SK-N-SH (cell line): Measurements from ENCODE around the gene TMEM132D. TPM values are rescaled to one million over a fixed set of nuclear protein-coding genes. Genes with fewer than 3 reads are reported as not detected.

ENCODE experiments used
- CTCF ChIA-PET: fragments of 300-600, 350-600 bp; formaldehyde crosslinking; extraction: SDS; loops from one replicate; lab custom pipeline; 2021; lab: Yijun Ruan, JAX
- POLR2A ChIA-PET: fragments of 350-600 bp; sonication (Branson Sonifier 250); formaldehyde crosslinking; extraction: SDS; loops from one replicate; lab custom pipeline; 2020; ENCODE audit warnings: antibody characterized with exemption, inconsistent platforms; lab: Yijun Ruan, JAX
- DNase-seq: peaks from one replicate; pipeline ENCODE4 v3.0.0; 2012
- H2AFZ ChIP-seq: fragments of 200-600 bp; sonication (generic); 2 replicates; pipeline ENCODE4 v1.8.1; 2016; ENCODE audit warnings: antibody characterized with exemption, mild to moderate bottlenecking, low read depth
- H3F3A ChIP-seq: fragments of 200-600 bp; sonication (generic); replicated peaks from 2 replicates; pipeline ENCODE3; 2016; ENCODE audit warnings: antibody characterized with exemption, mild to moderate bottlenecking; ENCODE audit not compliant: insufficient read depth
- H3K27ac ChIP-seq, 2 experiments: fragments of 200-500 bp in 1 of 2; fragments of 200-600 bp in 1 of 2; sonication (Bioruptor generic) in 1 of 2; sonication (generic), shearing (Covaris generic) in 1 of 2; 2 replicates each; pipeline versions ENCODE4 v1.5.1 to v1.6.1; 2014 to 2016; ENCODE audit warnings: low read depth in 2 of 2, inconsistent platforms in 1 of 2, low read length in 1 of 2, mild to moderate bottlenecking in 1 of 2, mixed read lengths in 1 of 2
- H3K27me3 ChIP-seq: fragments of 200-600 bp; sonication (generic), shearing (Covaris generic); 2 replicates; pipeline ENCODE4 v1.6.1; 2016; ENCODE audit warnings: mixed run types; ENCODE audit not compliant: insufficient read depth
- H3K36me3 ChIP-seq, 2 experiments: fragments of 200-500 bp in 1 of 2; fragments of 200-600 bp in 1 of 2; sonication (Bioruptor generic) in 1 of 2; sonication (generic) in 1 of 2; replicated peaks in 1 of 2; 2 replicates each; pipeline versions ENCODE3 to v1.5.1; 2014 to 2016; ENCODE audit warnings: low read length in 1 of 2, mild to moderate bottlenecking in 1 of 2; ENCODE audit not compliant: insufficient read depth in 2 of 2, control insufficient read depth in 1 of 2
- H3K4me1 ChIP-seq, 2 experiments: fragments of 200-500 bp in 1 of 2; fragments of 200-600 bp in 1 of 2; sonication (Bioruptor generic) in 1 of 2; sonication (generic), shearing (Covaris generic) in 1 of 2; 2 replicates each; pipeline versions ENCODE4 v1.5.1 to v1.6.1; 2014 to 2016; ENCODE audit warnings: low read depth in 1 of 2, low read length in 1 of 2, mixed run types in 1 of 2; ENCODE audit not compliant: insufficient read depth in 2 of 2, control insufficient read depth in 1 of 2
- H3K4me2 ChIP-seq: fragments of 200-600 bp; sonication (generic), shearing (Covaris generic); 2 replicates; pipeline ENCODE4 v1.6.1; 2017; ENCODE audit warnings: mixed run types
- H3K4me3 ChIP-seq, 2 experiments: fragments of 200-500 bp in 1 of 2; fragments of 200-600 bp in 1 of 2; sonication (Bioruptor generic) in 1 of 2; sonication (generic), shearing (Covaris generic) in 1 of 2; 2 replicates each; pipeline versions ENCODE4 v1.5.1 to v1.8.1; 2014 to 2016; ENCODE audit warnings: low read depth in 2 of 2, inconsistent platforms in 1 of 2, low read length in 1 of 2, mild to moderate bottlenecking in 1 of 2, mixed read lengths in 1 of 2, moderate library complexity in 1 of 2
- H3K79me2 ChIP-seq: fragments of 200-600 bp; sonication (generic); 2 replicates; pipeline ENCODE4 v1.8.1; 2017; ENCODE audit warnings: mild to moderate bottlenecking; ENCODE audit not compliant: insufficient read depth
- H3K9ac ChIP-seq: fragments of 200-600 bp; sonication (generic); 2 replicates; pipeline ENCODE4 v1.6.1; 2017; ENCODE audit warnings: mixed run types
- H3K9me2 ChIP-seq: fragments of 200-600 bp; sonication (generic); 2 replicates; pipeline ENCODE4 v1.6.1; 2017; ENCODE audit warnings: mixed run types
- H3K9me3 ChIP-seq: fragments of 200-600 bp; sonication (generic); 2 replicates; pipeline ENCODE4 v1.6.1; 2017; ENCODE audit warnings: mixed run types, mild to moderate bottlenecking, moderate library complexity
- H4K20me1 ChIP-seq: fragments of 200-600 bp; sonication (generic); 2 replicates; pipeline ENCODE4 v1.6.1; 2017; ENCODE audit warnings: mild to moderate bottlenecking, mixed run types; ENCODE audit not compliant: insufficient read depth
- CHD2 ChIP-seq: fragments of 150-350 bp; IDR thresholded peaks from 2 replicates; pipeline ENCODE4 v1.6.1; 2018; ENCODE audit warnings: low read length; ENCODE audit not compliant: partially characterized antibody
- EP300 ChIP-seq, 2 experiments: IDR thresholded peaks; 2 replicates each; pipeline versions ENCODE4 v1.4.0 to v1.6.1; 2012; ENCODE audit warnings: borderline replicate concordance in 1 of 2, low read depth in 1 of 2, low read length in 1 of 2
- EZH2phosphoT487 ChIP-seq: fragments of 200-600 bp; sonication (generic); IDR thresholded peaks from 2 replicates; pipeline ENCODE4 v1.6.1; 2017; ENCODE audit warnings: low read depth, mixed run types, mild to moderate bottlenecking, antibody characterized with exemption, moderate library complexity, borderline replicate concordance
- FOSL2 ChIP-seq: IDR thresholded peaks from 2 replicates; pipeline ENCODE4 v1.4.0; 2012; ENCODE audit warnings: low read depth, mild to moderate bottlenecking, moderate library complexity, borderline replicate concordance
- FOXM1 ChIP-seq: IDR thresholded peaks from 2 replicates; pipeline ENCODE4 v1.4.0; 2012; ENCODE audit warnings: low read depth, mild to moderate bottlenecking
- GATA2 ChIP-seq: sonication (generic); formaldehyde crosslinking; IDR thresholded peaks from 2 replicates; pipeline ENCODE4 v1.5.0; 2020; ENCODE audit warnings: mild to moderate bottlenecking, missing genetic modification reagents
- PBX3 ChIP-seq: IDR thresholded peaks from 2 replicates; pipeline ENCODE4; 2012
- POLR2AphosphoS5 ChIP-seq: IDR thresholded peaks from 2 replicates; pipeline ENCODE4 v1.6.1; 2012; ENCODE audit warnings: low read depth, low read length
- RAD21 ChIP-seq: IDR thresholded peaks from 2 replicates; pipeline ENCODE4 v1.6.1; 2012; ENCODE audit warnings: mild to moderate bottlenecking, low read length
- RCOR1 ChIP-seq: fragments of 150-350 bp; IDR thresholded peaks from 2 replicates; pipeline ENCODE4 v1.6.1; 2017; ENCODE audit warnings: antibody characterized with exemption, low read length
- REST ChIP-seq: IDR thresholded peaks from 2 replicates; pipeline ENCODE4 v1.6.1; 2012; ENCODE audit warnings: mild to moderate bottlenecking, low read depth, low read length, moderate library complexity
- RFX5 ChIP-seq: IDR thresholded peaks from 2 replicates; pipeline ENCODE4 v1.6.1; 2012; ENCODE audit warnings: mild to moderate bottlenecking, improper control_type of control experiment, low read length
- RXRA ChIP-seq: IDR thresholded peaks from 2 replicates; pipeline ENCODE4 v1.4.0; 2012; ENCODE audit warnings: low read depth, mild to moderate bottlenecking, borderline replicate concordance
- SMC3 ChIP-seq: IDR thresholded peaks from 2 replicates; pipeline ENCODE4 v1.6.1; 2012; ENCODE audit warnings: low read depth, low read length, improper control_type of control experiment
- TAF1 ChIP-seq: IDR thresholded peaks from 2 replicates; pipeline ENCODE4 v1.6.1; 2012; ENCODE audit warnings: low read depth, mild to moderate bottlenecking, low read length, moderate library complexity, borderline replicate concordance
- TCF12 ChIP-seq: IDR thresholded peaks from 2 replicates; pipeline ENCODE4 v1.4.0; 2012
- TEAD4 ChIP-seq: IDR thresholded peaks from 2 replicates; pipeline ENCODE4 v1.4.0; 2012; ENCODE audit warnings: mild to moderate bottlenecking, borderline replicate concordance; ENCODE audit not compliant: insufficient read depth
- USF1 ChIP-seq: IDR thresholded peaks from 2 replicates; pipeline ENCODE4 v1.4.0; 2012; ENCODE audit warnings: low read depth, borderline replicate concordance
- USF2 ChIP-seq: fragments of 150-350 bp; IDR thresholded peaks from 2 replicates; pipeline ENCODE4 v1.6.1; 2017; ENCODE audit warnings: antibody characterized with exemption, low read length, low read depth, borderline replicate concordance
- ZBTB33 ChIP-seq: IDR thresholded peaks from 2 replicates; pipeline ENCODE4 v1.4.0; 2012; ENCODE audit warnings: low read depth, borderline replicate concordance
- WGBS: methylation state at CpG from one replicate; pipeline ENCODE4 v1.1.6; 2017; ENCODE audit warnings: low lambda C conversion rate; 5-methylcytosine and 5-hydroxymethylcytosine counted together
- polyA plus RNA-seq, 3 experiments: library from polyadenylated mRNA; depleted of rRNA; stranded (reverse); fragments of >200 nt; gene quantifications; 2 replicates each; pipeline ENCODE4 v1.2.3, GENCODE V29; 2012

The TMEM132D gene
- polyA plus RNA-seq, 1 of the 3 experiments (the other 2 are of a cell fraction): not detected

GRCh38 chr12:129614221-129614885 lies 289.5 kb downstream of the TMEM132D start:
- CTCF ChIA-PET: no interaction called here
- 20% methylated on average over 9 of the region's 9 CpGs for WGBS
- no peak overlapping the region for H3K27ac ChIP-seq

GRCh38 chr12:129613314-129613713 lies 290.5 kb downstream of the TMEM132D start:
- Histone ChIP-seq H3K79me2 (no peaks in the 10 kb centered on the region), H4K20me1 (no peaks in the 10 kb centered on the region), H3K4me1 (no peaks in the 10 kb centered on the region), H3K27me3 (no peaks in the 10 kb centered on the region), H3K4me3 (no peak overlapping the region), H3F3A (no peaks in the 10 kb centered on the region), H3K36me3 (no peaks in the 10 kb centered on the region), H3K4me2 (no peak overlapping the region), H3K9me3 (no peaks in the 10 kb centered on the region), H3K9me2 (no peaks in the 10 kb centered on the region), H3K9ac (no peak overlapping the region), H2AFZ (no peak overlapping the region), H3K27ac (no peak overlapping the region)
- no peak for DNase-seq
- 28% methylated on average over 9 of the region's 9 CpGs for WGBS
- ChIA-PET CTCF (no interaction called here), POLR2A (no interaction called here)
- TF ChIP-seq GATA2 (no peak), FOSL2 (no peak), USF1 (no peak), EP300 (IDR thresholded peaks at IDR 0.05; ENCODE audit: borderline replicate concordance in 1 of 2, low read depth in 1 of 2, low read length in 1 of 2) (no peak), ZBTB33 (no peak), REST (no peak), CHD2 (no peak), TAF1 (no peak), RAD21 (no peak), TEAD4 (no peak), TCF12 (no peak), PBX3 (no peak), FOXM1 (no peak), POLR2AphosphoS5 (no peak)

More at GRCh38 chr12:129614221-129614885, 289.5 kb downstream of the TMEM132D start:
- POLR2A ChIA-PET: no interaction called here
- Histone ChIP-seq H3K9me3 (no peaks in the 10 kb centered on the region), H3K9me2 (no peaks in the 10 kb centered on the region), H3F3A (no peaks in the 10 kb centered on the region), H3K4me3 (no peak overlapping the region), H3K27me3 (no peaks in the 10 kb centered on the region), H3K4me1 (no peaks in the 10 kb centered on the region), H3K36me3 (no peaks in the 10 kb centered on the region), H4K20me1 (no peaks in the 10 kb centered on the region), H3K9ac (no peak overlapping the region), H2AFZ (no peak overlapping the region), H3K4me2 (no peak overlapping the region), H3K79me2 (no peaks in the 10 kb centered on the region)
- TF ChIP-seq SMC3: no peak
- no peak for TF ChIP-seq EZH2phosphoT487
- TF ChIP-seq RFX5: no peak
- TF ChIP-seq RAD21: no peak
- TF ChIP-seq FOSL2: no peak
- TF ChIP-seq RCOR1: no peak
- TF ChIP-seq POLR2AphosphoS5: no peak
- TF ChIP-seq RXRA: no peak
- TF ChIP-seq USF2: no peak
- DNase-seq: no peak
